Endothelial cell of umbilical vein (primary cell): ENCODE measurements around the gene EIF4A2.

ENCODE experiments used
- CTCF ChIP-seq, 2 donors: IDR thresholded peaks; 1 replicate in 1 of 2; 2 replicates in 1 of 2; pipeline ENCODE4 v1.5.1; 2011; ENCODE audit warnings: low read length in 2 of 2, mild to moderate bottlenecking in 2 of 2, moderate library complexity in 2 of 2, control low read depth in 1 of 2, inconsistent platforms in 1 of 2, low read depth in 1 of 2; ENCODE audit not compliant: insufficient read depth in 1 of 2; ENCODE audit errors: extremely low read depth in 1 of 2
- MAX ChIP-seq: IDR thresholded peaks from 2 replicates; pipeline ENCODE4 v1.6.1; 2011; ENCODE audit not compliant: insufficient read depth, insufficient read length

GRCh38 chr3:186823386-186823785 lies 40.0 kb downstream of the EIF4A2 start:
- TF ChIP-seq CTCF (IDR thresholded peaks at IDR 0.05; ENCODE audit: extremely low read depth in 1 of 2, insufficient read depth in 1 of 2, low read depth in 1 of 2, low read length in 2 of 2) (no peak), MAX (no peak)
